ENCODE results near the gene TXLNA. TPM values are rescaled to one million over a fixed set of nuclear protein-coding genes. Genes with fewer than 3 reads are reported as not detected.

Gene TXLNA
- polyA plus RNA-seq, 12 donors, result 23.8 to 173 (median 35.3) TPM

GRCh38 chr1:32181065-32181464, 1.6 kb downstream of the TXLNA start:
- no peak for DNase-seq

GRCh38 chr1:32181563-32181962, 2.1 kb downstream of the TXLNA start:
- no peak for DNase-seq

GRCh38 chr1:32182060-32182459, 2.6 kb downstream of the TXLNA start:
- no peak for DNase-seq

- DNase-seq, result no peak
Observed at GRCh38 chr1:32184650-32185049, 5.2 kb downstream of the TXLNA start.

- DNase-seq, result no peak
Observed at GRCh38 chr1:32186077-32186476, 6.6 kb downstream of the TXLNA start.

GRCh38 chr1:32186491-32186890, 7.0 kb downstream of the TXLNA start:
- DNase-seq, result no peak

GRCh38 chr1:32187850-32188249, 8.4 kb downstream of the TXLNA start:
- DNase-seq, result no peak

- no peak for DNase-seq
Observed at GRCh38 chr1:32192220-32192948, 12.9 kb downstream of the TXLNA start.

GRCh38 chr1:32194984-32195383, 15.5 kb downstream of the TXLNA start:
- no peak for DNase-seq

GRCh38 chr1:32195531-32195930, 16.1 kb downstream of the TXLNA start:
- DNase-seq, result no peak

GRCh38 chr1:32195972-32196823, 16.7 kb downstream of the TXLNA start:
- no peak for DNase-seq

- no peak for DNase-seq
Observed at GRCh38 chr1:32197074-32197473, 17.6 kb downstream of the TXLNA start.

GRCh38 chr1:32197837-32198236, 18.4 kb downstream of the TXLNA start:
- DNase-seq, result no peak

GRCh38 chr1:32198237-32199042, 19.0 kb downstream of the TXLNA start:
- DNase-seq, result no peak

GRCh38 chr1:32199043-32199716, 19.7 kb downstream of the TXLNA start:
- DNase-seq, result no peak

GRCh38 chr1:32199717-32200072, 20.2 kb downstream of the TXLNA start:
- no peak for DNase-seq

- DNase-seq, result peak; percentile 85
Observed at GRCh38 chr1:32200226-32201010, 20.9 kb downstream of the TXLNA start, which contains the start of gene CCDC28B. Gene CCDC28B, plus strand, starts transcription at chr1:32200595. Its CDS starts 1,341 bp downstream, at chr1:32201936.

- peak; percentile 67 for DNase-seq
Observed at GRCh38 chr1:32201011-32201855, 21.8 kb downstream of the TXLNA start.

- no peak for DNase-seq
Observed at GRCh38 chr1:32204943-32205361, 25.5 kb downstream of the TXLNA start.

All from muscle of arm (tissue), 12 donors.